Right cardiac atrium (tissue), 5 donors: Measurements from ENCODE around the gene IL4I1. TPM values are rescaled to one million over a fixed set of nuclear protein-coding genes. Genes with fewer than 3 reads are reported as not detected.

Source experiments
- ATAC-seq, 2 donors: fragments of 200-7000 bp; cut with Tn5 transposase; one replicate each; pipeline versions ENCODE4 v1.8.0 to v1.9.1; 2020; ENCODE audit warnings: moderate library complexity in 2 of 2, mild to moderate bottlenecking in 1 of 2
- DNase-seq, 3 donors: peaks; one replicate each; pipeline ENCODE4 v3.0.0-alpha.2; 2020
- H3K27ac ChIP-seq: one replicate; pipeline ENCODE4 v1.5.1; 2013; ENCODE audit warnings: mild to moderate bottlenecking, low read length, control low read depth, moderate library complexity
- H3K27me3 ChIP-seq: one replicate; pipeline ENCODE4 v1.6.1; 2013; ENCODE audit not compliant: control insufficient read depth, insufficient read depth
- H3K4me1 ChIP-seq: one replicate; pipeline ENCODE4 v1.6.1; 2013; ENCODE audit warnings: low read length; ENCODE audit not compliant: control insufficient read depth, insufficient read depth
- H3K4me3 ChIP-seq: one replicate; pipeline ENCODE4 v1.5.1; 2013; ENCODE audit warnings: low read length, control low read depth
- H3K9me3 ChIP-seq: one replicate; pipeline ENCODE4 v1.6.1; 2013; ENCODE audit warnings: low read length; ENCODE audit not compliant: control insufficient read depth
- WGBS: extraction: QIAGEN DNeasy Blood & Tissue Kit; methylation state at CpG from one replicate; pipeline ENCODE4 v1.1.7; 2013; 5-methylcytosine and 5-hydroxymethylcytosine counted together
- intact Hi-C, 4 donors: fragments of 100-400 bp; cut with DNase I; formaldehyde crosslinking; loops; one replicate each; pipeline versions ENCODE4 v1.11.0 to v1.14.0; 2022 to 2023
- microRNA-seq, 2 donors: library from miRNA; unstranded; fragments of <30 nt; microRNA quantifications; one replicate each; pipeline ENCODE4 v1.2.0, GENCODE V29; 2020 to 2021
- polyA plus RNA-seq: library from polyadenylated mRNA; stranded (reverse); fragments of 200-250 nt; gene quantifications from one replicate; pipeline ENCODE4 v1.2.3, GENCODE V29; 2013
- total RNA-seq, 4 donors: library from RNA; stranded (reverse); fragmentation: NEBNext Ultra II Directional; extraction: Animal tissue kit (Norgen Biotek cat#: 25700); gene quantifications; one replicate each; pipeline ENCODE4 v1.2.1, GENCODE V29; 2021
- donor health status: healthy with polysubstance abuse.
- donor health status: DM: no; HTN: yes; CAD: no.
- donor health status: DM: no; HTN: no; CAD: no.
- donor health status: DM: no; HTN: yes; CAD: no; lungs with severe emphysema.
- donor health status: DM: yes; HTN: yes; CAD: no.

Gene IL4I1
- total and polyA plus RNA-seq, 5 donors, result 0.24 to 0.92 (median 0.45) TPM; not detected in 1

GRCh38 chr19:49847731-49848696, 48.7 kb downstream of the IL4I1 start:
- WGBS, result 90% methylated on average over 10 of the region's 10 CpGs
- Histone ChIP-seq H3K27me3 (no peaks in the 10 kb centered on the region), H3K9me3 (no peaks in the 10 kb centered on the region), H3K4me3 (no peak overlapping the region), H3K27ac (no peak overlapping the region), H3K4me1 (peaks cover 6% of the 10 kb centered on the region)
- intact Hi-C loops, result no loop called here
- DNase-seq (peak in 2 of 3 donors; percentile 23 to 31), ATAC-seq (no peak)

- DNase-seq, result no peak
- ATAC-seq, result no peak
- Histone ChIP-seq H3K4me1 (no peaks in the 10 kb centered on the region), H3K27me3 (no peaks in the 10 kb centered on the region), H3K27ac (no peak overlapping the region), H3K9me3 (no peaks in the 10 kb centered on the region), H3K4me3 (no peak overlapping the region)
- intact Hi-C loops, result no loop called here
- 71% methylated on average over 5 of the region's 5 CpGs for WGBS
Observed at GRCh38 chr19:49846408-49846807, 50.3 kb downstream of the IL4I1 start.

- Histone ChIP-seq H3K9me3 (no peaks in the 10 kb centered on the region), H3K4me3 (no peak overlapping the region), H3K4me1 (no peaks in the 10 kb centered on the region), H3K27me3 (no peaks in the 10 kb centered on the region), H3K27ac (no peak overlapping the region)
- DNase-seq, result no peak
- WGBS, result 67% methylated on average over 3 of the region's 3 CpGs
- intact Hi-C loops, result no loop called here
- no peak for ATAC-seq
Observed at GRCh38 chr19:49845414-49845813, 51.3 kb downstream of the IL4I1 start.

GRCh38 chr19:49844138-49845095, 52.3 kb downstream of the IL4I1 start:
- no peak overlapping the region for H3K4me3 ChIP-seq
- no peaks in the 10 kb centered on the region for H3K27me3 ChIP-seq
- no peak for DNase-seq
- no peak for ATAC-seq
- H3K4me1 ChIP-seq, result no peaks in the 10 kb centered on the region
- H3K9me3 ChIP-seq, result no peaks in the 10 kb centered on the region
- intact Hi-C loops, result no loop called here
- H3K27ac ChIP-seq, result no peak overlapping the region
- WGBS, result 81% methylated on average over 18 of the region's 18 CpGs

GRCh38 chr19:49843265-49843664, 53.4 kb downstream of the IL4I1 start:
- intact Hi-C loops, result no loop called here
- DNase-seq (no peak), ATAC-seq (no peak)
- 87% methylated on average over 3 of the region's 3 CpGs for WGBS
- Histone ChIP-seq H3K27ac (no peak overlapping the region), H3K9me3 (no peaks in the 10 kb centered on the region), H3K4me1 (no peaks in the 10 kb centered on the region), H3K4me3 (no peak overlapping the region), H3K27me3 (no peaks in the 10 kb centered on the region)

GRCh38 chr19:49840736-49841249, 55.9 kb downstream of the IL4I1 start:
- no peaks in the 10 kb centered on the region for H3K4me1 ChIP-seq
- no peak overlapping the region for H3K4me3 ChIP-seq
- H3K27ac ChIP-seq, result no peak overlapping the region
- intact Hi-C loops, result no loop called here
- ATAC-seq (no peak), DNase-seq (no peak)
- H3K9me3 ChIP-seq, result no peaks in the 10 kb centered on the region
- WGBS, result 75% methylated on average over 17 of the region's 17 CpGs
- H3K27me3 ChIP-seq, result no peaks in the 10 kb centered on the region

GRCh38 chr19:49840321-49840720, 56.4 kb downstream of the IL4I1 start:
- DNase-seq, result no peak
- WGBS, result 82% methylated on average over 11 of the region's 11 CpGs
- intact Hi-C loops, result no loop called here
- H3K27ac ChIP-seq, result no peak overlapping the region
- H3K27me3 ChIP-seq, result no peaks in the 10 kb centered on the region
- ATAC-seq, result no peak
- H3K4me1 ChIP-seq, result no peaks in the 10 kb centered on the region
- H3K4me3 ChIP-seq, result no peak overlapping the region
- no peaks in the 10 kb centered on the region for H3K9me3 ChIP-seq

GRCh38 chr19:49839713-49840112, 57.0 kb downstream of the IL4I1 start:
- intact Hi-C loops, result no loop called here
- no peak for ATAC-seq
- H3K27me3 ChIP-seq, result no peaks in the 10 kb centered on the region

More at GRCh38 chr19:49839713-49840112, 57.0 kb downstream of the IL4I1 start:
- no peaks in the 10 kb centered on the region for H3K4me1 ChIP-seq
- no peak overlapping the region for H3K27ac ChIP-seq
- no peak for DNase-seq
- H3K4me3 ChIP-seq, result no peak overlapping the region
- WGBS, result 90% methylated on average over 11 of the region's 11 CpGs
- H3K9me3 ChIP-seq, result no peaks in the 10 kb centered on the region

Small RNAs within 50 kb of the gene (microRNA-seq; reads per million reads assigned to microRNA genes)
- gene MIR4749 (0 to 0.42 reads per million in 2 donors), gene MIR4750 (0 reads per million in 2 donors)

Other genes with a start within 250 kb of the IL4I1 start
- gene IRF3, start 231.0 kb downstream of the IL4I1 start, total RNA-seq, result 10 to 100 TPM; 34.1 to 58.0 (median 40.7) TPM
- 39.6 TPM for gene IRF3, start 231.0 kb downstream of the IL4I1 start, polyA plus RNA-seq
- gene BCL2L12, start 231.0 kb downstream of the IL4I1 start, total RNA-seq, result 10 to 100 TPM in 3 of 4 donors, 1 to 10 TPM in 1; 8.6 to 14.0 (median 12.4) TPM
- gene BCL2L12, start 231.0 kb downstream of the IL4I1 start, polyA plus RNA-seq, result 15.1 TPM
- gene PRMT1, start 219.6 kb downstream of the IL4I1 start, total RNA-seq, result 100 to 1,000 TPM; 117 to 131 (median 125) TPM
- 154 TPM for gene PRMT1, start 219.6 kb downstream of the IL4I1 start, polyA plus RNA-seq
- under 1 TPM; 0.28 to 0.82 (median 0.44) TPM for gene ADM5, start 207.3 kb downstream of the IL4I1 start, total RNA-seq
- gene ADM5, start 207.3 kb downstream of the IL4I1 start, polyA plus RNA-seq, result 0.52 TPM
- 1 to 10 TPM; 4.8 to 8.5 (median 5.7) TPM for gene CPT1C, start 205.8 kb downstream of the IL4I1 start, total RNA-seq
- gene CPT1C, start 205.8 kb downstream of the IL4I1 start, polyA plus RNA-seq, result 4.5 TPM
- gene TSKS, start 133.6 kb downstream of the IL4I1 start, total RNA-seq, result 1 to 10 TPM in 3 of 4 donors, under 1 TPM in 1; 0.59 to 1.4 (median 1.2) TPM
- 1.1 TPM for gene TSKS, start 133.6 kb downstream of the IL4I1 start, polyA plus RNA-seq
- gene AP2A1, start 129.9 kb downstream of the IL4I1 start, total RNA-seq, result 10 to 100 TPM; 58.8 to 80.7 (median 73.7) TPM
- gene AP2A1, start 129.9 kb downstream of the IL4I1 start, polyA plus RNA-seq, result 50.8 TPM
- gene FUZ, start 83.6 kb downstream of the IL4I1 start, total RNA-seq, result 10 to 100 TPM; 13.2 to 21.3 (median 16.4) TPM
- 25.8 TPM for gene FUZ, start 83.6 kb downstream of the IL4I1 start, polyA plus RNA-seq
- 10 to 100 TPM; 37.8 to 50.4 (median 43.1) TPM for gene MED25, start 78.6 kb downstream of the IL4I1 start, total RNA-seq
- 39.2 TPM for gene MED25, start 78.6 kb downstream of the IL4I1 start, polyA plus RNA-seq
- 100 to 1,000 TPM; 127 to 146 (median 141) TPM for gene PTOV1, start 45.7 kb downstream of the IL4I1 start, total RNA-seq
- gene PTOV1, start 45.7 kb downstream of the IL4I1 start, polyA plus RNA-seq, result 134 TPM
- 100 to 1,000 TPM in 1 of 4 donors, 10 to 100 TPM in 3; 38.6 to 144 (median 42.9) TPM for gene PNKP, start 29.3 kb downstream of the IL4I1 start, total RNA-seq
- 40.8 TPM for gene PNKP, start 29.3 kb downstream of the IL4I1 start, polyA plus RNA-seq
- gene AKT1S1, start 19.5 kb downstream of the IL4I1 start, total RNA-seq, result 10 to 100 TPM; 32.4 to 38.7 (median 36.4) TPM
- 40.2 TPM for gene AKT1S1, start 19.5 kb downstream of the IL4I1 start, polyA plus RNA-seq
- gene TBC1D17, start 19.2 kb downstream of the IL4I1 start, total RNA-seq, result 10 to 100 TPM; 35.7 to 45.7 (median 42.1) TPM
- 35.6 TPM for gene TBC1D17, start 19.2 kb downstream of the IL4I1 start, polyA plus RNA-seq
- gene ATF5, start 32.3 kb upstream of the IL4I1 start, total RNA-seq, result 10 to 100 TPM in 2 of 4 donors, 1 to 10 TPM in 2; 7.1 to 12.9 (median 9.4) TPM
- gene ATF5, start 32.3 kb upstream of the IL4I1 start, polyA plus RNA-seq, result 16.8 TPM
- 10 to 100 TPM; 25.9 to 34.0 (median 29.7) TPM for gene NUP62, start 32.6 kb upstream of the IL4I1 start, total RNA-seq
- 19.9 TPM for gene NUP62, start 32.6 kb upstream of the IL4I1 start, polyA plus RNA-seq
- gene SIGLEC11, start 64.3 kb upstream of the IL4I1 start, total RNA-seq, result 1 to 10 TPM in 3 of 4 donors, under 1 TPM in 1; 0.64 to 1.6 (median 1.3) TPM
- 0.86 TPM for gene SIGLEC11, start 64.3 kb upstream of the IL4I1 start, polyA plus RNA-seq
- gene VRK3, start 128.5 kb upstream of the IL4I1 start, total RNA-seq, result 10 to 100 TPM; 17.7 to 27.1 (median 24.5) TPM
- 15.6 TPM for gene VRK3, start 128.5 kb upstream of the IL4I1 start, polyA plus RNA-seq
- 1 to 10 TPM; 3.9 to 5.5 (median 5.1) TPM for gene ZNF473, start 129.1 kb upstream of the IL4I1 start, total RNA-seq
- gene ZNF473, start 129.1 kb upstream of the IL4I1 start, polyA plus RNA-seq, result 2.1 TPM